CD4-positive, alpha-beta T cell treated with Interleukin-6 at 100 ng/mL for 8 hours (primary cell): Measurements from ENCODE around the gene ALDH1A3.

Experiments used
- DNase-seq: peaks from one replicate; pipeline ENCODE4 v3.0.0-alpha.2; 2020; ENCODE audit warnings: mixed read lengths, low spot score

ALDH1A3 gene

GRCh38 chr15:100958326-100959065 is 78.9 kb downstream of the ALDH1A3 start:
- DNase-seq, result no peak

GRCh38 chr15:100959066-100960050 is 79.7 kb downstream of the ALDH1A3 start:
- DNase-seq, result no peak
